GM06990 (cell line): Measurements from ENCODE around the gene CETP.

ENCODE experiments used
- DNase-seq: peaks from one replicate; pipeline ENCODE4 v3.0.0-alpha.2; 2011; ENCODE audit not compliant: insufficient read length; ENCODE audit errors: extremely low read depth
- H3K27me3 ChIP-seq: replicated peaks from 2 replicates; pipeline ENCODE4 v1.6.0; 2011; ENCODE audit warnings: low read length; ENCODE audit not compliant: control insufficient read depth, insufficient read depth
- H3K36me3 ChIP-seq: 2 replicates; pipeline ENCODE4 v1.5.1; 2011; ENCODE audit warnings: low read length; ENCODE audit not compliant: control insufficient read depth, insufficient read depth
- H3K4me3 ChIP-seq: replicated peaks from 2 replicates; pipeline ENCODE4 v1.5.1; 2011; ENCODE audit warnings: low read depth, mild to moderate bottlenecking, control low read depth, low read length
- TF ChIP-seq, protein P1 (sequence below): IDR thresholded peaks from 2 replicates; pipeline ENCODE4 v1.5.1; 2011; ENCODE audit warnings: low read length, control low read depth, mild to moderate bottlenecking, inconsistent platforms; ENCODE audit not compliant: insufficient read depth, poor library complexity, severe bottlenecking

The CETP gene

DNA sequence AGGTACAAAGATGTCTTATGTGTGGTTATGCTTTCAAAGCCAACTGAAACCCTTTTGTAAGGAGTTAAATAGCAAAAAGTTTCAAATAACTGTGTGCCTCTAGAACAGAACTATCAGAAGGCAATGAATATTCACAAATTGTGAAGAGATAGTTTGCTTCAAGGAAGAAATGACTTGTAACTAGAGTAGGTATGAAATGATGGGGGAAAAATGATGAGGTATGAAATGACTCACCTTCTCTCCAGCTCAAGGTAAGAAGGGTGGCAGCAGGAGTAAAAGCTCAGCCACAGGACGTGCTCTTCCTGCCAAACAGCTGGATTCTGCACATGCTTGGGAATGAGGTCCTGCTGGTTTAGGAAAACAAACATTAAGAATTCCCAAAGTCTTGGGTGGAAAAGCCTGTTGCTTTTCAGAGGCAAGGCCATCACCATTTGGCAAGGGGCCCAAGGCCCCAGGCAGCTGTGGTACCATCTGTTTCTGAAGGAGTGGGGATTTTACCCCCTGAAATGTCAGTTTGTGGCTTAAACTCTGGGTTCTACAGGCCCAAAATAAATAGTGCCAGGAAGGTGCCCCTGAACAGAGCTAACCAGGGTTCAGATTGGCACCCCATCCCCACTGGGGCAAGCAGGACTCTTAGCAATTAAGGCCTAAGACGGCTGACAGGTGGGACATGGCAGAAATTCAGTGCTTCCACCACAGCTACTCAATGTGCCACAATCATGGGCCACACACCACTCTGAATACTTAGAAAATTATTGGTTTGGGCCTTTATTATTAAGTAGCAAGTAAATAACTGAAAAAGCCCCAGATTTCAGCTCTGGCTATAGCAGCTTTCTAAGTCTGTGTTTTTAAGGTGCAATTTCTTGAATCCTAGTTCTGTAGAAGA, 16.6 kb upstream of the CETP start:
- Histone ChIP-seq H3K4me3 (no peak overlapping the region), H3K27me3 (no peaks in the 10 kb centered on the region), H3K36me3 (peaks cover 24% of the 10 kb centered on the region)
- TF ChIP-seq, protein P1, sequence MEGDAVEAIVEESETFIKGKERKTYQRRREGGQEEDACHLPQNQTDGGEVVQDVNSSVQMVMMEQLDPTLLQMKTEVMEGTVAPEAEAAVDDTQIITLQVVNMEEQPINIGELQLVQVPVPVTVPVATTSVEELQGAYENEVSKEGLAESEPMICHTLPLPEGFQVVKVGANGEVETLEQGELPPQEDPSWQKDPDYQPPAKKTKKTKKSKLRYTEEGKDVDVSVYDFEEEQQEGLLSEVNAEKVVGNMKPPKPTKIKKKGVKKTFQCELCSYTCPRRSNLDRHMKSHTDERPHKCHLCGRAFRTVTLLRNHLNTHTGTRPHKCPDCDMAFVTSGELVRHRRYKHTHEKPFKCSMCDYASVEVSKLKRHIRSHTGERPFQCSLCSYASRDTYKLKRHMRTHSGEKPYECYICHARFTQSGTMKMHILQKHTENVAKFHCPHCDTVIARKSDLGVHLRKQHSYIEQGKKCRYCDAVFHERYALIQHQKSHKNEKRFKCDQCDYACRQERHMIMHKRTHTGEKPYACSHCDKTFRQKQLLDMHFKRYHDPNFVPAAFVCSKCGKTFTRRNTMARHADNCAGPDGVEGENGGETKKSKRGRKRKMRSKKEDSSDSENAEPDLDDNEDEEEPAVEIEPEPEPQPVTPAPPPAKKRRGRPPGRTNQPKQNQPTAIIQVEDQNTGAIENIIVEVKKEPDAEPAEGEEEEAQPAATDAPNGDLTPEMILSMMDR = no peak
- peak; percentile 53 for DNase-seq

DNA sequence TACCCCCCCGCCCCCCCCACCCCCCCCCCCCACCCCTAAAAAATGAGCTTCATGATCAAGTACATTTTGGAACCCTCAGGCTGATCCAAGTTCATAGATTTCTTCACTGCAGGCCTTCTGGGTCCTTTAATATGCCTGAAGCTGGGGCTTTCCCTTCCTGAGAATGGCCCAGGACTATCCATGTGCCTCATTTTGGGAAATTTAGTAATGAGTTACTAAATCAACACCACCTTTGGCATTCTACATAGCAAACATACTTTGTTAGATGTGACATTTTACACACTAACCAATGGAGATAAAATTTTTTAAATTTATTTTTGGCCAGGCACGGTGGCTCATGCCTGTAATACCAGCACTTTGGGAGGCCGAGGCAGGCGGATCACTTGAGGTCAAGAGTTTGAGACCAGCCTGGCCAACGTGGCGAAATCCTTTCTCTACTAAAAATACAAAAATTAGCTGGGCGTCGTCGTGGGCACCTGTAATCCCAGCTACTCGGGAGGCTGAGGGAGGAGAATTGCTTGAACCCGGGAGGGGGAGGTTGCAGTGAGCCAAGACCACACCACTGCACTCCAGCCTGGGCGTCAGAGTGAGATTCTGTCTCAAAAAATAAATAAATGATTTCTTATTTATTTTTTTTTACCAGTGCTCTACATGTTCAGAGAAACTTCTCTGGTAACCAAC, 15.8 kb upstream of the CETP start:
- peaks cover 23% of the 10 kb centered on the region for H3K36me3 ChIP-seq
- DNase-seq = no peak

DNA sequence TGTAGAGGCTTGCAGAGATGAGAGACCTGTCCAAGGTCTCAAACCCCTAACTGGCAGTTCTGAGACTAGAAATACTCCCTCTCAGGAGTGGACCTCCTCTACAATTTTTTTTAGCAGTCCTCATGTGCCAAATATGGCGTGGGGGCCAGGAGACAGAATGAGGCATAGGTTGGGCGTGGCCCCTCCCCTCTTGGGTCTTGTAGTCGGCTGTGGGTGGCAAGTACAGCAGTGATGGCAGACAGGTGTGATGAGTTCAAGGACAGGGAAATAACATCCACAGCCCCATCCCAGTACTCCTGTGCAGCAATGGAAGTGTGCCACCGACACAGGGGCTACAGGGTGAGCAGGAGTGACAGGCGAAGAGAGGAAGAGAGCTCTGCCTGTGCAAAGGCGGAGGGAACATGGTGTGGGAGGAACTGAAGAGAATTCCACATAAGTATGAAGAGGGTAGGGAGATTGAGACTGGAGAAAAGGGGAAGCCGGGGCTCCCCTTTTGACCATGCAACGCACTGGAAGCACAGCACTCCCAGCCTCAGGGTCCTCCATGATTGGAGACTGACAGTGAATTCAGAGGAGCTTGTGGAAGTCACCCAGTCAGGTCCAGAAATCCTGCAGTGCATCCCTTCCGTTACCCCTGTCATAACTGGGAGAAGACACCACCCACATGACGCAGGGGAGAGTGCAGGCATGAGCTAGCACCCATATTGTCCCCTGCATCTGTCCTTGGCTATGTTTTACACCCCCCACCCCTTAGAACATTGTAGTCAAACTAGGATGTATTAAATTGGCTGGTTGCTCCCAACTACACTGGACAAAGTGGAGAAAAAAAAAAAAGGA, 14.8 kb upstream of the CETP start:
- Histone ChIP-seq H3K36me3 (peaks cover 17% of the 10 kb centered on the region), H3K27me3 (no peaks in the 10 kb centered on the region), H3K4me3 (no peak overlapping the region)
- DNase-seq = no peak
- TF ChIP-seq, protein P1 = no peak

More for the DNA sequence above, 15.8 kb upstream of the CETP start:
- TF ChIP-seq, protein P1 = no peak
- Histone ChIP-seq H3K4me3 (no peak overlapping the region), H3K27me3 (no peaks in the 10 kb centered on the region)

DNA sequence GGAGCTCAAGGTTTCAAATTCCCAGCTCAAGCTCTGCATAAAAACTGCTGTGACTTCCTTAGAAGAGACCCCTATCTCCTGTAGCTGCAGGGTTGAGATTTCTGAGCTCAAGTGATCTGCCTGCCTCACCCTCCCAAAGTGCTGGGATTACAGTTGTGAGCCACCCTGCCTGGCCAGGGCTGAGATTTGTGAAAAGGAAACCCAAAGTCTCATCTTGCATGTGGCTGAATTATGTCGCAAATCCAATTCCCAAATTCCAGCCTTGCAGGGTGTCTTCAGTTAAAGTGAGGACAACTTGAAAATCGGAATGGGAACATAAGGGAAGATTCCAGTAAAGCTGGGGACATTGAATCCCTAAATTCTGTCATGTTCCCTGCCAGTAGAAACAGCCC, 14.2 kb upstream of the CETP start:
- TF ChIP-seq, protein P1 = no peak
- no peak overlapping the region for H3K4me3 ChIP-seq
- H3K27me3 ChIP-seq = no peaks in the 10 kb centered on the region

DNA sequence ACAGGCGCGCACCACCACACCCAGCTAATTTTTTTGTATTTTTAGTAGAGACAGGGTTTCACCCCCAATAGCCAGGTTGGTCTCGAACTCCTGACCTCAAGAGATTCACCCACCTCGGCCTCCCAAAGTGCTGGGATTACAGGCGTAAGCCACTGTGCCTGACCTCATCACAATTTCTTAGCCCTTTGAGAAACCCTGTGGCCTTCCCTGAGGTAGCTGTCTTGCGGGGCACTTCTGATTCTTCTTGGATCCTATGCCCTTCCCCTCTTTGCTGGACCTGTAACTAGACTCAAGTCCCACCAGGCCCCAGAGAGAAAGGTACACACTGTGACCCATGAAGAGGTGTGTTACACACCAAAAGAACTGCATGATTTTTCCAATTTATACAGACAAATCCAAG, 13.5 kb upstream of the CETP start:
- H3K27me3 ChIP-seq = no peaks in the 10 kb centered on the region
- TF ChIP-seq, protein P1 = no peak
- H3K4me3 ChIP-seq = no peak overlapping the region
- no peak for DNase-seq
- peaks cover 9% of the 10 kb centered on the region for H3K36me3 ChIP-seq

More for the DNA sequence above, 14.2 kb upstream of the CETP start:
- no peak for DNase-seq
- peaks cover 14% of the 10 kb centered on the region for H3K36me3 ChIP-seq
